ENCODE results near the gene ITSN1. TPM values are rescaled to one million over a fixed set of nuclear protein-coding genes. Genes with fewer than 3 reads are reported as not detected.

The ITSN1 gene
- total and polyA plus RNA-seq, 12 donors: 20.0 to 60.5 (median 36.7) TPM

DNA sequence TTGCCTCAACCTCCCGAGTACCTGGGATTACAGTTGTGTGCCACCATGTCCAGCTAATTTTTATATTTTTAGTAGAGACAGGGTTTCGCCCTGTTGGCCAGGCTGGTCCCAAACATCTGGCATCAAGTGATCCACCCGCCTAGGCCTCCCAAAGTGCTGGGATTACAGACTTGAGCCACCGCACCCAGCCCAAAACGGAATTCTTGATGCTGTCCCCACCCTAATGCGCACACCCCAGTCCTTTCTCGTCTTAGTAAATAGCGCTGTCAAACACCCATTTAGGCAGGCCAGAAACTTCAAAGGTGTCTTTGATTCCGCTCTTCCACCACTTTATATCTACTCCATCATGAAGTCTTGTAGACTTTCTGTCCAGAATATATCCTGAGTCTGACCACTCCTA lies 35.1 kb downstream of the ITSN1 start:
- no peaks in the 10 kb centered on the region for H3K36me3 ChIP-seq (replicated peaks in 1 of 2)
- peaks cover 12 to 29% of the 10 kb centered on the region in 2 donors for H3K4me1 ChIP-seq (replicated peaks in 1 of 2)
- no peak overlapping the region for H3K4me3 ChIP-seq
- no peak overlapping the region for H3K27ac ChIP-seq
- 96 to 98% (median 97%) methylated on average over 9 of the region's 9 CpGs for WGBS, 4 donors
- intact Hi-C loops (cut with DNase I): no loop called here
- TF ChIP-seq POLR2A (IDR thresholded peaks at IDR 0.05) (no peak), CTCF (IDR thresholded peaks at IDR 0.05) (no peak)
- H3K27me3 ChIP-seq: no peaks in the 10 kb centered on the region
- DNase-seq: no peak
- no peaks in the 10 kb centered on the region for H3K9me3 ChIP-seq (replicated peaks in 1 of 3)

- Histone ChIP-seq H3K27ac (no peak overlapping the region), H3K9me3 (replicated peaks in 1 of 3) (no peaks in the 10 kb centered on the region), H3K4me3 (no peak overlapping the region), H3K36me3 (replicated peaks in 1 of 2) (no peaks in the 10 kb centered on the region), H3K27me3 (no peaks in the 10 kb centered on the region), H3K4me1 (replicated peaks in 1 of 2) (peaks cover 28 to 36% of the 10 kb centered on the region in 2 donors)
- TF ChIP-seq POLR2A (IDR thresholded peaks at IDR 0.05): no peak
- no peak for TF ChIP-seq CTCF (IDR thresholded peaks at IDR 0.05)
- intact Hi-C loops (cut with DNase I): no loop called here
- WGBS, 4 donors: 94 to 99% (median 96%) methylated on average over 6 of the region's 6 CpGs
- no peak for DNase-seq
Observed at GRCh38 chr21:33680870-33681269, 38.6 kb downstream of the ITSN1 start.

DNA sequence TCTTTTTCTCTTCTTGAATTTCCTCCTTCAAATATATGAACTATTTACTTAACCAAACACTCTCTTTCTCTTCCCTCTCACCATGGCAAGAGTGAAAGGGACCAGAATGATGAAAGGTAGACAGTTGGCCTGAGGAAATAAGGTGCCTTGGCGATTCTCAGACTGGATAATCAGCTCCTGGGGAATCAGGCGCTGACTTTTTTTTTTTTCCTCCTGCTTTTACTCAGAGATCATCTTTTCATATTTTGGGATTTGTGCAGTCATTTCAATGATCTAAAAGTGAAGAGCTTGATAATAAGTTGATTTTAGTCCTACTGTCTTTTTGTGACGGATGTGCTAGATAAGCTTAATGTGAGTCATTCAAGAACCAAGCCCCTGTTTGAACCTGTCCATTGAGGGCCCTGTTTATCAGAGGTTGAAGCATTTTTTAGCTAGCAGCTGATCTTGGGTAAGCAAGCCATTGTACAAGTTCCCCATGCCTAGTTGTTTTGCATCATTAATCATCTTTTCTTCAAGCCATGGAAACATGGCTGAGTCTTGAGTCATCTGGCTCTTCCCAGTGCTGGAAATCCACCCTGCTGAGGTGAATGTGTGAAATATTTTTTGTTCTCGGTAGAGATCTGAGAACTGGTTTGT lies 40.8 kb downstream of the ITSN1 start:
- Histone ChIP-seq H3K36me3 (replicated peaks in 1 of 2) (no peaks in the 10 kb centered on the region), H3K27ac (peak overlapping the region in 4 of 5 donors; percentile 16 to 71 (median 61)), H3K4me1 (replicated peaks in 1 of 2) (peaks cover 40 to 54% of the 10 kb centered on the region in 2 donors), H3K9me3 (replicated peaks in 1 of 3) (no peaks in the 10 kb centered on the region), H3K4me3 (no peak overlapping the region), H3K27me3 (no peaks in the 10 kb centered on the region)
- DNase-seq: peak in 4 of 7 donors; percentile 19 to 40 (median 33)
- intact Hi-C loops (cut with DNase I): no loop called here
- WGBS, 4 donors: 57 to 64% (median 58%) methylated on average over 4 of the region's 4 CpGs
- no peak for TF ChIP-seq CTCF (IDR thresholded peaks at IDR 0.05)
- TF ChIP-seq POLR2A (IDR thresholded peaks at IDR 0.05): no peak

DNA sequence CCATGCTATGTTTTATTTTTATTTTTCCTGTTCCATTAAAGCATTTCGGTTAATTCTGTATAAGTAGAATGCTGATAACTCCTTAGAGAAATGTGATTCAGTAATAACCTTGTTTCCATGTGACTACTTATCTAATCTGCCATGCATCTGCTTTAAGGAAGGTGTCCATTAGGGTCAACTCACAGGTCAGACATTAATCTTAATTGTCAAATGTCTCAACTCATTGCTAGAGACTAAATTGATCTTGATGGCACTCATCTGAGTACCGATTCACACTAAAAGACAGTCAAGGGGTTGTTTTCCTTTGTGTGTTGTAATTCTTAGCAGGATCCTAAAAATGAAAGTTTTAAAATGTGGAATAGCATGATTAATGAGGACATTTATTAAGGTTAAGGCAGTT lies 41.8 kb downstream of the ITSN1 start:
- 27 to 28% (median 27%) methylated on average over 2 of the region's 2 CpGs for WGBS, 4 donors
- no peak for TF ChIP-seq POLR2A (IDR thresholded peaks at IDR 0.05)
- no peak for TF ChIP-seq CTCF (IDR thresholded peaks at IDR 0.05)
- H3K9me3 ChIP-seq (replicated peaks in 1 of 3): no peaks in the 10 kb centered on the region
- no peaks in the 10 kb centered on the region for H3K36me3 ChIP-seq (replicated peaks in 1 of 2)
- peak overlapping the region in 1 of 4 donors; percentile 7 for H3K4me3 ChIP-seq
- peaks cover 40 to 54% of the 10 kb centered on the region in 2 donors for H3K4me1 ChIP-seq (replicated peaks in 1 of 2)
- H3K27me3 ChIP-seq: no peaks in the 10 kb centered on the region
- no peak for DNase-seq
- intact Hi-C loops (cut with DNase I): no loop called here
- peak overlapping the region in 4 of 5 donors; percentile 16 to 71 (median 61) for H3K27ac ChIP-seq
